ENCODE data around the gene TJP3. TPM values are rescaled to one million over a fixed set of nuclear protein-coding genes. Genes with fewer than 3 reads are reported as not detected.

TJP3 gene, protein sequence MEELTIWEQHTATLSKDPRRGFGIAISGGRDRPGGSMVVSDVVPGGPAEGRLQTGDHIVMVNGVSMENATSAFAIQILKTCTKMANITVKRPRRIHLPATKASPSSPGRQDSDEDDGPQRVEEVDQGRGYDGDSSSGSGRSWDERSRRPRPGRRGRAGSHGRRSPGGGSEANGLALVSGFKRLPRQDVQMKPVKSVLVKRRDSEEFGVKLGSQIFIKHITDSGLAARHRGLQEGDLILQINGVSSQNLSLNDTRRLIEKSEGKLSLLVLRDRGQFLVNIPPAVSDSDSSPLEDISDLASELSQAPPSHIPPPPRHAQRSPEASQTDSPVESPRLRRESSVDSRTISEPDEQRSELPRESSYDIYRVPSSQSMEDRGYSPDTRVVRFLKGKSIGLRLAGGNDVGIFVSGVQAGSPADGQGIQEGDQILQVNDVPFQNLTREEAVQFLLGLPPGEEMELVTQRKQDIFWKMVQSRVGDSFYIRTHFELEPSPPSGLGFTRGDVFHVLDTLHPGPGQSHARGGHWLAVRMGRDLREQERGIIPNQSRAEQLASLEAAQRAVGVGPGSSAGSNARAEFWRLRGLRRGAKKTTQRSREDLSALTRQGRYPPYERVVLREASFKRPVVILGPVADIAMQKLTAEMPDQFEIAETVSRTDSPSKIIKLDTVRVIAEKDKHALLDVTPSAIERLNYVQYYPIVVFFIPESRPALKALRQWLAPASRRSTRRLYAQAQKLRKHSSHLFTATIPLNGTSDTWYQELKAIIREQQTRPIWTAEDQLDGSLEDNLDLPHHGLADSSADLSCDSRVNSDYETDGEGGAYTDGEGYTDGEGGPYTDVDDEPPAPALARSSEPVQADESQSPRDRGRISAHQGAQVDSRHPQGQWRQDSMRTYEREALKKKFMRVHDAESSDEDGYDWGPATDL
- 10 to 100 TPM; 15.7 to 25.9 TPM for total RNA-seq
- 6.2 TPM for polyA plus RNA-seq (2013, experiment 1 of 2)
- polyA plus RNA-seq (2013, experiment 2 of 2): 3.4 TPM
- long read RNA-seq, experiment 1, partial matches to known transcripts: 7 of 7 reads
- long read RNA-seq, experiment 1, other reads (novel, unspliced or antisense): 0 of 7 reads
- long read RNA-seq, experiment 2, transcript TJP3-207 (21 exons, 3,068 nt): major isoform, 62 of 68 reads
- long read RNA-seq, experiment 2, partial matches to known transcripts: 0 of 68 reads
- long read RNA-seq, experiment 2, other reads (novel, unspliced or antisense): 6 of 68 reads
- long read RNA-seq, experiment 3, transcript TJP3-207 (21 exons, 3,068 nt): major isoform, 86 of 99 reads
- long read RNA-seq, experiment 3, partial matches to known transcripts: 2 of 99 reads
- long read RNA-seq, experiment 3, other reads (novel, unspliced or antisense): 11 of 99 reads
- long read RNA-seq, experiment 4, partial matches to known transcripts: 1 of 1 reads
- long read RNA-seq, experiment 4, other reads (novel, unspliced or antisense): 0 of 1 reads

DNA sequence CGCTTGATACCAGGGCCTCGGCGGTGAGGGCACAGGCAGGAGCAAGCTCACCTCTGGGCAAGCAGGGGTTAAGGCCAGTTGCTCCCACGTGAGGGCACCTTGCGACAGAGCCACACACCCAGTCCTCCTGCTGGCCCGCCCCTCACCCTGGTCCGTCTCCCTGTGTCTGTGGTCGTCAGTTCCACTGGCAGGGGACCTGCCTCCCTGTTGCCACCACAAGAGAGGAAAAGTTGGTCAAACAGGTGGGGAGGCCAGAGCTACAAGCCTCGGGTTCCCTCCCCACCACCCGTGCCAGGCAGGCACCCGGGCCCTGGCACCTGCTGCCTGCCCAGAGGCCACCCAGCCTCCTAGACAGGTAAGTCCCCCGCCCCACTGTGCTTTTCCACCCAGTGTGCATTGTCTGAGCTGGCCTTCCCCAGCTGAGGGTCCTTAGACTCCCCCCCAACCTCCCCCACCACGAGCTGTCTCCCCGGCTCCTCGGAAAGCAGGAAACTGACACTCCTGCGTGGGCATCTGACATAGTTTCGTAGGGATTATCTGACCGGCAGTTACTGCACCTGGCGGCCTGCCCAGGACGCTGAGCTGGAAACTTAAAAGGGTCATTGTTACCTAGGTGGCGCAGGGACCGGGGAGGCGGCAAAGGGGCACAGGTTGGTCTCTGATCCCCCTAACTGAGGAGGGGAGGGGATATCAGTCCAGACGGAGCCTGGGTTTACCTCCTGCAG lies at the start of gene TJP3:
Gene TJP3, plus strand, starts transcription at position 178 of the 725 bp plus-strand sequence. CDS start 20,049 bp downstream, outside the sequence.
- Mint-ChIP-seq H3K36me3 (ENCODE audit: low read depth) (no peaks in the 10 kb centered on the region), H3K27ac (no peak within 1 kb of the TSS), H3K4me1 (peaks cover 3% of the 10 kb centered on the region), H3K27me3 (ENCODE audit: insufficient read depth) (peaks cover 2% of the 10 kb centered on the region), H3K4me3 (no peak within 1 kb of the TSS), H3K9me3 (no peaks in the 10 kb centered on the region)
- H3K27ac ChIP-seq (ENCODE audit: low read depth, low read length): no peak within 1 kb of the TSS
- WGBS, 2 experiments (ENCODE audit: insufficient coverage in 1 of 2, insufficient read length in 1 of 2): 73 to 79% methylated on average over 19 to 24 of the region's 24 CpGs
- no peaks in the 10 kb centered on the region for H3K36me3 ChIP-seq (ENCODE audit: control insufficient read depth, insufficient read depth, low read length)
- H3K4me1 ChIP-seq (ENCODE audit: control insufficient read depth, insufficient read depth, low read length): no peaks in the 10 kb centered on the region
- no peak for TF ChIP-seq CTCF (conservative IDR thresholded peaks at IDR 0.05)
- H3K9ac ChIP-seq (ENCODE audit: extremely low read depth, low read length, poor library complexity, severe bottlenecking): no peak within 1 kb of the TSS
- DNase-seq: no peak
- no peak within 1 kb of the TSS for H3K4me3 ChIP-seq (ENCODE audit: low read length)
- no peaks in the 10 kb centered on the region for H3K27me3 ChIP-seq (ENCODE audit: control insufficient read depth, insufficient read depth, low read length, poor library complexity, severe bottlenecking)
- no peaks in the 10 kb centered on the region for H3K9me3 ChIP-seq (ENCODE audit: control insufficient read depth, low read length)

DNA sequence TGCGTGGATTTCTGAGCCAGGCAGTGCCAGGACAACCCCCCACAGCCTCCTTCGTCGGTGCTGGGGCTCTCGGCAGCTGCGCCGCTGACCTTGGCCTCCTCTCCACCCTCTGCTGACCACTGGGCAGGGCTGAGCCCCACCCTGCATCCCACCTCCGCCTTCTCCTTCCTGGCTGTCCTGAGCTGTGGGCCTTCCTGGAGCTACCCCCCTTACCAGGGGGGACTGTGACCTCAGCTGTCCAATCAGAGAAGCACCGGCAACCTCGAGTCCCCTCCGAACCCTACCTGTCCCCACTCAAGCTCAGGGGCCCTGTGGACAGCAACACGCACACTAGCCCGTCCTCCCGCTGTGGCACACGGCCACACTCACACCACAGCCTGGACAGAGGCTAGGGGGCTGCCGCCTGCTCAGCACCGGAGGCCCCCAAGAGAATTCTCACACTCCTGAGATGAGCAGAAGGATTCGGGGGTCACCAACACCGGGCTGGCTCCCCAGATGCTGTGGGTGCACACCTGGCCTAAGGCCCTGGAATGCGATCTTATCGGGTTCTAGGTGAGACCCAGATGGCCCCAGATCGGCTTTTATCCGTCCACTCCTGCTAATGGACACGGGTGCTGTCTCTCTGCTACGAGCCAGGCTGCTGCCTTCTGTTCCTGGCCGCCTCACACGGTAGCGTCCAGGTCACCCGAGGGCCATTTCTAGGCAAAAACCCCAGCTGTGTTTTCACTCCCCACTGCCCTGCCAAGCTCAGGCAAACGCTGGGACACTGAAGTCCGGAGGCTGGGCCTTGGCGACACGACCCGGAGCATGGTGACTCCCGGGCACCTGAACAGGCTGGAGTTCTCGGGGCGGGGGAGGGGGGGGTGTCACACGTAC lies 49.1 kb upstream of the TJP3 start:
- H3K27me3 ChIP-seq (ENCODE audit: control insufficient read depth, insufficient read depth, low read length, poor library complexity, severe bottlenecking): no peaks in the 10 kb centered on the region
- Mint-ChIP-seq H3K4me1 (no peaks in the 10 kb centered on the region), H3K9me3 (no peaks in the 10 kb centered on the region), H3K4me3 (no peak overlapping the region), H3K27ac (no peak overlapping the region), H3K36me3 (ENCODE audit: low read depth) (peaks cover 49% of the 10 kb centered on the region), H3K27me3 (ENCODE audit: insufficient read depth) (no peaks in the 10 kb centered on the region)
- H3K4me1 ChIP-seq (ENCODE audit: control insufficient read depth, insufficient read depth, low read length): no peaks in the 10 kb centered on the region
- no peak for DNase-seq
- 95 to 96% methylated on average over 31 to 37 of the region's 37 CpGs for WGBS, 2 experiments (ENCODE audit: insufficient coverage in 1 of 2, insufficient read length in 1 of 2)
- no peak for TF ChIP-seq CTCF (conservative IDR thresholded peaks at IDR 0.05)
- no peak overlapping the region for H3K4me3 ChIP-seq (ENCODE audit: low read length)
- H3K9me3 ChIP-seq (ENCODE audit: control insufficient read depth, low read length): no peaks in the 10 kb centered on the region
- H3K9ac ChIP-seq (ENCODE audit: extremely low read depth, low read length, poor library complexity, severe bottlenecking): no peak overlapping the region
- peaks cover 38% of the 10 kb centered on the region for H3K36me3 ChIP-seq (ENCODE audit: control insufficient read depth, insufficient read depth, low read length)
- H3K27ac ChIP-seq (ENCODE audit: low read depth, low read length): no peak overlapping the region

Data from endodermal cell (in vitro differentiated cells).